Measurements from ENCODE around the gene TMEM200A.

TMEM200A gene

GRCh38 chr6:130379223-130379622 lies 13.4 kb downstream of the TMEM200A start:
- DNase-seq = no peak

- DNase-seq = no peak
Observed at GRCh38 chr6:130381012-130381411, 15.2 kb downstream of the TMEM200A start.

GRCh38 chr6:130381459-130382380 lies 15.9 kb downstream of the TMEM200A start:
- DNase-seq = peak; percentile 42

GRCh38 chr6:130382872-130383490 lies 17.2 kb downstream of the TMEM200A start:
- DNase-seq = no peak

- peak; percentile 76 for DNase-seq
Observed at GRCh38 chr6:130385064-130385695, 19.4 kb downstream of the TMEM200A start.

GRCh38 chr6:130389142-130389541 lies 23.3 kb downstream of the TMEM200A start:
- no peak for DNase-seq

GRCh38 chr6:130390890-130391289 lies 25.1 kb downstream of the TMEM200A start:
- no peak for DNase-seq

GRCh38 chr6:130393306-130393705 lies 27.5 kb downstream of the TMEM200A start:
- DNase-seq = no peak

- no peak for DNase-seq
Observed at GRCh38 chr6:130394246-130394645, 28.4 kb downstream of the TMEM200A start.

- DNase-seq = no peak
Observed at GRCh38 chr6:130395164-130395563, 29.3 kb downstream of the TMEM200A start.

GRCh38 chr6:130396722-130397121 lies 30.9 kb downstream of the TMEM200A start:
- no peak for DNase-seq

- no peak for DNase-seq
Observed at GRCh38 chr6:130405549-130405948, 39.7 kb downstream of the TMEM200A start.

GRCh38 chr6:130407032-130407431 lies 41.2 kb downstream of the TMEM200A start:
- DNase-seq = peak; percentile 42

GRCh38 chr6:130409418-130410100 lies 43.7 kb downstream of the TMEM200A start:
- DNase-seq = peak; percentile 44

- no peak for DNase-seq
Observed at GRCh38 chr6:130411481-130411880, 45.7 kb downstream of the TMEM200A start.

- peak; percentile 53 for DNase-seq
Observed at GRCh38 chr6:130412556-130413290, 46.9 kb downstream of the TMEM200A start.

GRCh38 chr6:130417951-130418350 lies 52.1 kb downstream of the TMEM200A start:
- peak; percentile 52 for DNase-seq

- no peak for DNase-seq
Observed at GRCh38 chr6:130420911-130421310, 55.1 kb downstream of the TMEM200A start.

- peak; percentile 80 for DNase-seq
Observed at GRCh38 chr6:130421585-130421984, 55.8 kb downstream of the TMEM200A start.

- DNase-seq = no peak
Observed at GRCh38 chr6:130423044-130423443, 57.2 kb downstream of the TMEM200A start.

- DNase-seq = no peak
Observed at GRCh38 chr6:130424710-130425109, 58.9 kb downstream of the TMEM200A start.

GRCh38 chr6:130425537-130425936 lies 59.7 kb downstream of the TMEM200A start:
- peak; percentile 53 for DNase-seq
